ENCODE measurements around the gene COPZ1.
"Not testable (repeated sequence)": the region's sequence is repeated elsewhere in the genome, so short reads cannot be mapped to it uniquely, and the experiment has no call there.

Gene COPZ1

DNA sequence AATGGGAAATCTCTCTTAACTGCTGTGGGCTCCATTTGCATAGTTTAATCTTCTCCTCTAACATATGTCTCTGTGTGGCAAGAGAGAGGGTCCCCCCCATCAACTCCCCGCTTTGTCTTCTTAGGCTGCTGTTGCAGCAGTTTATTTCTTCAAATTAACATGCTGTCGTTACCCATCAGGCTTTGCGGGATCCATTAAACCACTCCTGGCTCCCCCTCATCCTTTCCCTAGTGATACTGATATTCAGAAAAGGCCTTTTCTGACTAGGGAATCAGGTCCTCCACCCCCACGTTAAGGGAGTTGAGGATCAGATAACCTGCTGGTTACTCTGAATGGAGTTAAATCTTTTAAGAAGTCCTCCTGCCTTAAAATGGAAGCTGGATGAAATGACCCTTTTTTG lies 24.1 kb downstream of the COPZ1 start:
- TF ChIP-seq, protein P1, sequence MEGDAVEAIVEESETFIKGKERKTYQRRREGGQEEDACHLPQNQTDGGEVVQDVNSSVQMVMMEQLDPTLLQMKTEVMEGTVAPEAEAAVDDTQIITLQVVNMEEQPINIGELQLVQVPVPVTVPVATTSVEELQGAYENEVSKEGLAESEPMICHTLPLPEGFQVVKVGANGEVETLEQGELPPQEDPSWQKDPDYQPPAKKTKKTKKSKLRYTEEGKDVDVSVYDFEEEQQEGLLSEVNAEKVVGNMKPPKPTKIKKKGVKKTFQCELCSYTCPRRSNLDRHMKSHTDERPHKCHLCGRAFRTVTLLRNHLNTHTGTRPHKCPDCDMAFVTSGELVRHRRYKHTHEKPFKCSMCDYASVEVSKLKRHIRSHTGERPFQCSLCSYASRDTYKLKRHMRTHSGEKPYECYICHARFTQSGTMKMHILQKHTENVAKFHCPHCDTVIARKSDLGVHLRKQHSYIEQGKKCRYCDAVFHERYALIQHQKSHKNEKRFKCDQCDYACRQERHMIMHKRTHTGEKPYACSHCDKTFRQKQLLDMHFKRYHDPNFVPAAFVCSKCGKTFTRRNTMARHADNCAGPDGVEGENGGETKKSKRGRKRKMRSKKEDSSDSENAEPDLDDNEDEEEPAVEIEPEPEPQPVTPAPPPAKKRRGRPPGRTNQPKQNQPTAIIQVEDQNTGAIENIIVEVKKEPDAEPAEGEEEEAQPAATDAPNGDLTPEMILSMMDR (IDR thresholded peaks at IDR 0.05; ENCODE audit: low read length, missing control alignments) = no peak
- no peak overlapping the region for H3K4me3 ChIP-seq (replicated peaks; ENCODE audit: low read depth, low read length)
- no peak for DNase-seq (ENCODE audit: low read depth)

GRCh38 chr12:54349679-54350078 lies 24.7 kb downstream of the COPZ1 start:
- TF ChIP-seq, protein P1 (IDR thresholded peaks at IDR 0.05; ENCODE audit: low read length, missing control alignments) = no peak
- no peak for DNase-seq (ENCODE audit: low read depth)
- H3K4me3 ChIP-seq (replicated peaks; ENCODE audit: low read depth, low read length) = no peak overlapping the region

DNA sequence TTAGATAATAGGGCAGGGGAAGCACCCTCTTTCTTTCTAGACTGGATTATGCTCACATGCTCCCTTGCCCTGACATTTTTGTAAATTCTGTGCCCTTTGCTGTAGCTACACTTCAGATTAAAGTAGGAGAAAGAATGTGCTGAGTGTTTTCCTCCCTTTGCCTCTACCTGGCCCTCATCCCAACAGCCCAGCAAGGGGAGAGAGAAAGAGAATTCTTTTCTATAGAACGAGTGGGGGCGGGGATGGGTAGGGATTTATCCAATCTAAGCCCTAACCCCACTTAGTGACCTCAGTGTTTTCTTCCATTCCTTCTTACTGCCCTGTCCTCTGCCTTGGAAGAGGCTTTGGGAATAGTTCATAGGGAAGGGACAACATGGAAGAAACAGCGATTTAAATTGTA lies 25.8 kb downstream of the COPZ1 start:
- no peak for DNase-seq (ENCODE audit: low read depth)
- H3K4me3 ChIP-seq (replicated peaks; ENCODE audit: low read depth, low read length) = no peak overlapping the region
- TF ChIP-seq, protein P1 (IDR thresholded peaks at IDR 0.05; ENCODE audit: low read length, missing control alignments) = no peak

- H3K4me3 ChIP-seq (replicated peaks; ENCODE audit: low read depth, low read length) = no peak overlapping the region
- DNase-seq (ENCODE audit: low read depth) = no peak
- TF ChIP-seq, protein P1 (IDR thresholded peaks at IDR 0.05; ENCODE audit: low read length, missing control alignments) = no peak
These were observed 26.4 kb downstream of the COPZ1 start for GRCh38 chr12:54351341-54351740.

GRCh38 chr12:54352022-54352531 lies 27.1 kb downstream of the COPZ1 start:
- TF ChIP-seq, protein P1 (IDR thresholded peaks at IDR 0.05; ENCODE audit: low read length, missing control alignments) = no peak
- DNase-seq (ENCODE audit: low read depth) = peak; percentile 48
- H3K4me3 ChIP-seq (replicated peaks; ENCODE audit: low read depth, low read length) = no peak overlapping the region

DNA sequence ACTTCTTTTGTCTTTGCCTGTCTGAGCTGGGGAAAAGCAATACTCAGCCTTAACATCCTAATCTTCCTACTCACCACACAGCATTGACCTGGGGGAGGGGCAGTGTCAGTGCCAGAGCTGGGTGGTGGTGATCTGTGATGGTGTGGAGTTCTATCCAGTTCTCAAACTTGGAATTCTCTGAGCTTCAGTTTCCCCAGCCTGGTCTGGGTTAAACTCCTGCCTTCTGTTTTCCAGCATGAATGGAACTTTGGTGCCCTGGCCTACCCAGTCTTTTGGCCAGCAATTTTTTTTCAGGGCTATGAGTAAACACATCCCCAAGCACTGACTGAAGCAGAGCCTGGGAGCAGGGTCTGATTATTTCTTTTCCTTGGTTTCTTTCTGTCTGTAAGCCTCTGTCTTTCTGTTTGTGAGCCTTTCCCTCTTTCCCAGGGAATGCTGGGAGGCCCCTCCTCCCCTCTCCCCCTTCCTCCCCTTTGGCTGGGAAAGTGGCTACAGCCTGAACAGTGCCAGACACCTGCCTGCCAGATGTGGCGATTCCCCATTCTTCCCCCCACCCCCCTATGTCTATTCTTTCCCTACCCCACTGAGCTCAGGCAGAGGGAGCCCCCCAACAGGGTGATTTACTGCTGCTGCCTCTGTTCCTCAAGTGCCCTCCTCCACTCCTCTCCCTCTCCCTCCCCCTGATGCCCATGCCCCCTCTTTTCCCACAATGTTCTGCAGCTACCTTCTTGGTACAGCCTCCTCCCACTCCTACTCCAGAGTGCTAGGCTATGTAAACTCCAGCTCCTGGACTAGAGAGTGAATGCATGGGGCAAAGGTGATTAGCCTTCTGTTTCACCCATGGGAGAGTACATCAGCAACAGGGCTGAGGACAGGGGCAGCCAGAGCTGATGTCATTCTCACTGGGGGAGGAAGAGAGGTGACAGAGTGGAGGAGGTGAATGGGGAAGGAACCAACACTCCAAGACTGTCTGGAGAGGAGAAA lies 28.3 kb downstream of the COPZ1 start:
- DNase-seq (ENCODE audit: low read depth) = no peak
- H3K4me3 ChIP-seq (replicated peaks; ENCODE audit: low read depth, low read length) = no peak overlapping the region
- TF ChIP-seq, protein P1 (IDR thresholded peaks at IDR 0.05; ENCODE audit: low read length, missing control alignments) = no peak

DNA sequence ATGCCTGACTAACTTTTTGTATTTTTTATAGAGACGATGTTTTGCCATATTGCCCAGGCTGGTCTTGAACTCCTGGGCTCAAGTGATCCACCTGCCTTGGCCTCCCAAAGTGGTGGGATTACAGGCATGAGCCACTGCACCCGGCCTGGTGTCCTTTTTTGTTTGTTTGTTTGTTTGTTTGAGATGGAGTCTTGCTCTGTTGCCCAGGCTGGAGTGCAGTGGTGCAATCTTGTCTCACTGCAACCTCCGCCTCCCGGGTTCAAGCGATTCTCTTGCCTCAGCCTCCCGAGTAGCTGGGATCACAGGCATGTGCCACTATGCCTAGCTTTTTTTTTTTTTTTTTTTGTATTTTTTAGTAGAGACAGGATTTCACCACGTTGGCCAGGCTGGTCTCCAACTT lies 29.3 kb downstream of the COPZ1 start:
- not testable (repeated sequence) for DNase-seq (ENCODE audit: low read depth); H3K4me3 ChIP-seq (replicated peaks; ENCODE audit: low read depth, low read length)
